Mucosa of rectum (tissue), 2 donors: Measurements from ENCODE around the gene RTTN.

ENCODE experiments used
- H3K27ac ChIP-seq, 2 donors: one replicate each; pipeline ENCODE4 v1.7.0; 2013; ENCODE audit warnings: inconsistent platforms in 2 of 2, low read depth in 2 of 2, low read length in 2 of 2
- H3K27me3 ChIP-seq, 2 donors: one replicate each; pipeline ENCODE4 v1.7.0; 2013; ENCODE audit warnings: low read length in 2 of 2; ENCODE audit not compliant: control insufficient read depth in 2 of 2, insufficient read depth in 2 of 2
- H3K36me3 ChIP-seq, 2 donors: one replicate each; pipeline ENCODE4 v1.7.0; 2013; ENCODE audit warnings: low read length in 2 of 2; ENCODE audit not compliant: control insufficient read depth in 2 of 2, insufficient read depth in 2 of 2
- H3K4me1 ChIP-seq, 2 donors: one replicate each; pipeline ENCODE4 v1.7.0; 2013; ENCODE audit warnings: low read length in 2 of 2, mild to moderate bottlenecking in 1 of 2; ENCODE audit not compliant: control insufficient read depth in 2 of 2, insufficient read depth in 2 of 2
- H3K4me3 ChIP-seq, 2 donors: one replicate each; pipeline ENCODE4 v1.7.0; 2013; ENCODE audit warnings: low read length in 2 of 2
- H3K9ac ChIP-seq, 2 donors: one replicate each; pipeline ENCODE4 v1.7.0; 2013; ENCODE audit warnings: low read length in 2 of 2, low read depth in 1 of 2, mild to moderate bottlenecking in 1 of 2
- H3K9me3 ChIP-seq, 2 donors: one replicate each; pipeline ENCODE4 v1.7.0; 2013; ENCODE audit warnings: low read length in 2 of 2; ENCODE audit not compliant: control insufficient read depth in 2 of 2
- donor health status: healthy.
- donor health status: Normal muscosa, but diverticular disease.

The RTTN gene

DNA sequence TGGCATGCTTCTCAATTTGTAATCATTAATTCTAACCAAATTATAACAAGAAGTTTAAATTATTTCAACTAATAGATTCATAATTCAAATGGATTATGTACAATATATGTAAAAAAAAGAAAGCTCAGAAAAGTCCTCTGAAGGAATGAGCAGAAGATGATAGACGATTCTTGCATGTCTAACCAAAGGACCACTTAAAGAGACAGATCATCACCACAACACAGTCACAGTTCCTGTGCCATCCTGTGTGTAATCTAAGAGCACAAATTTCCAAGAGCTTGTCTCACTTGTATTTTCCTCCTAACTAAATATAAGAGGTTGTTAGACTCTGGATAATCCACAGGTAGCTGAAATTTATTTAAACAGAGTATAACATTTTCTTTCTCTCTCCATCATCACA is 135.5 kb downstream of the RTTN start:
- Histone ChIP-seq H3K36me3 (peaks cover 0 to 3% of the 10 kb centered on the region in 2 donors), H3K27me3 (no peaks in the 10 kb centered on the region), H3K9ac (no peak overlapping the region), H3K4me1 (no peaks in the 10 kb centered on the region), H3K27ac (no peak overlapping the region), H3K9me3 (no peaks in the 10 kb centered on the region), H3K4me3 (no peak overlapping the region)

DNA sequence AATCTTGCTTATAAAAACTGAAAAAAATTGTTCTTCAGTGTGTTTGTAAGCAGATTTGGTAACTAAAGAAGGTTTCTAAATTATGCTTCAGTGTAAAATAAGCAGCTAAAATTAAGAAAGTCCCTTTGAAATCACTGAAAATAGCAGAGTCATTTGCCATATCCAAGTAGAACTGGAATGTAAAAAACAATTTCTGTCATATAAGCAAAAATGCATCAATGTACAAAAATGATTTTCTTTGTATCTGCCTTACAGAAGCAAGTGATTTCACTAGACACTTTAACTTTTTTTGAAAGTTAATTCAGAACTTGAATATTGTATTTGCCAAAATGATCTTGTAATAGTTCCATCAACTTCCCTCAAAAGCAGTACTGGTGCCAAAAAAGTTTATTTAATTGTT is 136.1 kb downstream of the RTTN start:
- H3K9ac ChIP-seq, result no peak overlapping the region
- no peaks in the 10 kb centered on the region for H3K4me1 ChIP-seq

DNA sequence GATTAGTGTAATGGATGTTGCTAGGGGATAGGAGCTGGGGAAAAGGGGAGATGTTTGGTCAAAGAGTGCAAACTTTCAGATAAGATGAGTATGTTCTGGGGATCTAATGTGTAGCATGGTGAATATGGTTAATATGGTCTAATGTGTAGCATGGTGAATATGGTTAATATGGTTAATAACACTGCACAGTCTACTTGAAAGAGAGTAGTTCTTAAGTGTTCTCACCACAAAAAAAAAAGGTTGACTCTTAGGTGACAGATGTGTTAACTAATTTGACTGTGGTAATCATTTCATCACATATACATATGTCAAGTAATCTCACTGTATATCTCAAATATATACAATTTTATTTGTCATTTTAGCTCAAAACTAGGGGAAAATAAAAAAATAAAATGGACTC is 136.5 kb downstream of the RTTN start:
- Histone ChIP-seq H3K27ac (no peak overlapping the region), H3K27me3 (no peaks in the 10 kb centered on the region), H3K36me3 (peaks cover 0 to 3% of the 10 kb centered on the region in 2 donors), H3K4me3 (no peak overlapping the region), H3K9me3 (no peaks in the 10 kb centered on the region), H3K9ac (no peak overlapping the region), H3K4me1 (no peaks in the 10 kb centered on the region)

More for the DNA sequence above, 136.1 kb downstream of the RTTN start:
- Histone ChIP-seq H3K27ac (no peak overlapping the region), H3K4me3 (no peak overlapping the region), H3K27me3 (no peaks in the 10 kb centered on the region), H3K36me3 (peaks cover 0 to 3% of the 10 kb centered on the region in 2 donors), H3K9me3 (no peaks in the 10 kb centered on the region)

DNA sequence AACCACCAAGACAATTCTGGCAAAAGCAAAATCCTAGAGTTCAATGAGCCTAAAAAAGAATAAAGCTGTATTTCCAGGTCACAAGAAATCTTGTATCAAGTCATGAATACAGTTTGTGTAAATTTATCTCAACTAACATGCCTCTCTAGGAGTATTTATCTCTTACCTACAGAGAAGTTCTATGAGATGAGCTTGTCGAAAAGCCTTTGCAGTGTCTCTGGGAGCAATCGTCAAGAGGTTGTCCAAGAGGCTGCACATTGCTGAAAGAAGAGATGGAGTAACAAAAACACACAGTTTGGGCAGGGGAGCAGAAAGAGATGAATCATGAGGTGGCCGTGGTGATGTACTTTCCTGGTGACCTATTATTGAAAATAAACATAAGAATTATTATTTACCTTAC is 145.8 kb downstream of the RTTN start:
- no peak overlapping the region for H3K4me3 ChIP-seq
- no peaks in the 10 kb centered on the region for H3K9me3 ChIP-seq
- H3K27me3 ChIP-seq, result no peaks in the 10 kb centered on the region
- H3K27ac ChIP-seq, result no peak overlapping the region
- no peaks in the 10 kb centered on the region for H3K4me1 ChIP-seq
- no peak overlapping the region for H3K9ac ChIP-seq
- H3K36me3 ChIP-seq, result peaks cover 0 to 8% of the 10 kb centered on the region in 2 donors

DNA sequence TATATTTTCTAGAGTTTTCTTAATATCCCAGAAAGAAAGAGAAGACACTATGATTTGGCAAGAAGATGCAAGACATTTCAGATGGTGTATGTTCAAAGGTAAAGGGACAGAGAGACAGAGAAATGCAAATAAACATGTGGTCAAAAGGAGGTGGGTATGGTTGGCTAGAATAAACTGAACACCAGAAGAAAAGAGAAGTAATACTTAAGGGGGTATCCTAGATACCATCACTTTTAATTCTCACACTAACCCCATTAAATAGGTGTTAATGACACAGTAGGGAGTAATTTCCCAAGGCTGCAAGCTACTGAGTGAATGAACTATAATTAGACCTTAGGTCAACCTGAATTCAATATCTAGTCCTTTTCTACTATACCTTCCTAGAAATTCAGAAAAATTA is 146.6 kb downstream of the RTTN start:
- no peak overlapping the region for H3K4me3 ChIP-seq
- H3K4me1 ChIP-seq, result no peaks in the 10 kb centered on the region
- H3K27me3 ChIP-seq, result no peaks in the 10 kb centered on the region
- no peak overlapping the region for H3K9ac ChIP-seq
- H3K9me3 ChIP-seq, result no peaks in the 10 kb centered on the region
- H3K36me3 ChIP-seq, result peaks cover 0 to 8% of the 10 kb centered on the region in 2 donors
- no peak overlapping the region for H3K27ac ChIP-seq

DNA sequence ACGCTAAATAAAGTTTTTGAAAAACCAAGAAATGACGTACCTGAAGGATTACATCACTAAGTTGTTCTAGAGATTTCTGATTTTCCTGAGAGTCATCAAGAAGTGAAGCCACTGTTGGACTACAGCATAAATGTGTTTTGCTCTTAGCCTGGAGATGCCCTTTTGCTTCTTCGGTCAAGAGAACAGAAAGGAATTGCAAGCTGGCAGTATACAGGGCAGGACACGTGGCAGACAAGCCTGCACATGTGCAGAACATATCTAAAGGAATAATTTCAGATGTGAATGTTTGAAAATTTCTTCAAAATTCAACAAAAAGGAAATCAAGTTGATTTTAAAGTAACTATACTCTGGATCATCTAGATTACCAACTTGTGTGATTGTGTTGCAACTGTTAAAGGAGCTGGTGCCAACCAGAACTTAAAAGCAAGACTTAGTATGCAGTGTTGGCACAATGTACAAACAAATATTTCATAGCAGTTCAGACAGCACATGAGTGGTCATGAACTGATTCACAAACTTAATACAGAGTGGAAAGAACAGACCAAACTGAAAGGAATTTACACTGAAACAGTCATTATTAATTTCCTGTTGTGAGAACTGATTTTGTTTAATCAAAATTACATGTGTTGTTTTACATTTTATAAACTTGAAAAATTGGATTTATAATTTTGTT is 157.4 kb downstream of the RTTN start:
- no peaks in the 10 kb centered on the region for H3K9me3 ChIP-seq
- no peak overlapping the region for H3K9ac ChIP-seq
- H3K27me3 ChIP-seq, result no peaks in the 10 kb centered on the region
- no peak overlapping the region for H3K4me3 ChIP-seq
- no peaks in the 10 kb centered on the region for H3K36me3 ChIP-seq
- no peak overlapping the region for H3K27ac ChIP-seq
- H3K4me1 ChIP-seq, result no peaks in the 10 kb centered on the region

DNA sequence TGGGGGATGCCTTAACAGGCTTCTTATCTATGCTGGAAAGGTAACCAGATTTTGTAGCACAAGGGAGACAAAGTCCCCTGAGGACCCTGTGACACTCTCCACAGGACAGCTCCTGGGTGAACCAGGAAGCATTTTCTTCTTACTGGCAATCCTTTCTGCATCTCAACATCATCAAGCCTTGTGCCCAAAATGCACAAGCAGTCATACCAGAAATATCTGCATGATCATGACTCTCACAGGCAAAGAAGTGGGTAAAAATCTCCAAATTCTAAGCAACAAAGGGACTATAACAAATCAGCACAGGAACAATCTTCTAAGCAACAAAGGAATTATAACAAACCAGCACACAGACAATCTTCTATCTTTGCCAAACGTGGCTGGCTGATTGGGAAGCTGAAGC is 158.7 kb downstream of the RTTN start:
- Histone ChIP-seq H3K9ac (no peak overlapping the region), H3K4me3 (no peak overlapping the region), H3K4me1 (no peaks in the 10 kb centered on the region), H3K36me3 (no peaks in the 10 kb centered on the region), H3K27ac (no peak overlapping the region), H3K27me3 (no peaks in the 10 kb centered on the region), H3K9me3 (no peaks in the 10 kb centered on the region)

DNA sequence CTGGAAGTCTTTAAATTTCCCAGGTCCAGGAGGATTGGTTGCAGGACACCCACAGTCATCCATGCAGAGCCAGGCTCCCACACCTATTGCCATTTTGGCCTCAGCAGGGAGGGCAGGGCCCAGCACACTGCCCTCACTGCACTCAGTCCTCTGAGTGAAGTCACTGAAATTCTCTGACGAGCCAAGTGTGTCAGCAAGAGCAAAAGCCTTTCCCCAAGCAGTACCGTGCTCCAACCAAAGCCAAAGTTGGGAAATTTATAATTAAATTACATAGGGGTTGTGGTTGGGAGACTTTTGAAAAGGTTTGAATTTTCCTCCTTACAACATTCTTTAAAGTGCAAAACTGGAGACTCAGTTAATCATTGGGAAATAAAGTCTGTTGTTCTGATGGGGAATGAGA is 159.3 kb downstream of the RTTN start:
- Histone ChIP-seq H3K36me3 (no peaks in the 10 kb centered on the region), H3K27ac (no peak overlapping the region), H3K27me3 (no peaks in the 10 kb centered on the region), H3K4me3 (no peak overlapping the region), H3K9me3 (no peaks in the 10 kb centered on the region), H3K4me1 (no peaks in the 10 kb centered on the region), H3K9ac (no peak overlapping the region)

DNA sequence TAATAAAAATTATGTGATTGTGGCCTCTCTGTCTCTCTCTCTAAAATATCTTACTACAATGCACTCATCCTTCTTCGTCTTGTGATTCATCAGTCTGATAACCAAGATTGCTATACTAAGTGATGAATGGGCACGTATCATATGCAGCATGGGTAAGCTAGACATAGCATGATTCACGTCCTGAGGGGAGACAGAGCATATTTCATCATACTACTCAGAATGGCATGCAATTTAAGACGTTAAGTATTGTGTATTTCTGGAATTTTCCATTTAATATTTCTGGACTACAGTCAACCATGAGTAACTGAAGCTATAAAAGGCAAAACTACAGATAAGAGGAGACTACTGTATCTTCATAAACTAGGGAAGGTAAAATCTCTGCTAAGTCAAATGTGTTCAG is 160.9 kb downstream of the RTTN start:
- no peaks in the 10 kb centered on the region for H3K27me3 ChIP-seq
- no peaks in the 10 kb centered on the region for H3K9me3 ChIP-seq
- no peak overlapping the region for H3K27ac ChIP-seq
- H3K4me3 ChIP-seq, result no peak overlapping the region
- H3K9ac ChIP-seq, result no peak overlapping the region
- no peaks in the 10 kb centered on the region for H3K36me3 ChIP-seq
- no peaks in the 10 kb centered on the region for H3K4me1 ChIP-seq

DNA sequence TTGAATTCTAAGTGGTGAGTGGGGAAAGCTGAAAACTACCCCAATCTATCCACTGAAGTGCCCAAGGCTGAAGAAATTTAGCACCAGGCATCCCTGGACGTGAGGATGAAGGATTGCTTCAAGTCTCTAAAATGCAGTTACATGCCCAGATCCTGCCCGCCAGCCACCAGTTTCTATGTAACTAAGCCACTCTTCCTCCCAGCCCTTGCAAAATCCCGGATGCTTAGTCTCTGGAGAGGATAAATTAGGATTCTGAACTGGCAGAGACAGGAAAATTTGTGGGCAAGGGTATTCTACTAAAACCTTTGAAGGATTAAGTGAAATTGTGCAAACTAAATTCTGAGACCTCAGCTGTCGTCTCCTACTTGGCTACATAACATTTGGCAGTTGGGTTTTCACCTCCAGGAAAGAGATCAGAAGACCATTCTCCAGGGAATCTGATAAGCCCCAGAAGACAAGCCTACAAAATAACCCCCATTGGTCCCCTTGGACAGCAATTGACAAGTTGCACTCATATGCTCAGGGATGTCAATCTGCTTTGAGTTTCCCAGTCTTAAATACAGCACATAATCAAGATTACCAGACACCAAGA is 163.9 kb downstream of the RTTN start:
- Histone ChIP-seq H3K27me3 (no peaks in the 10 kb centered on the region), H3K4me3 (no peak overlapping the region), H3K27ac (no peak overlapping the region)

More for the DNA sequence above, 163.9 kb downstream of the RTTN start:
- H3K4me1 ChIP-seq, result no peaks in the 10 kb centered on the region
- H3K9me3 ChIP-seq, result no peaks in the 10 kb centered on the region
- H3K36me3 ChIP-seq, result no peaks in the 10 kb centered on the region
- no peak overlapping the region for H3K9ac ChIP-seq
